Motor neuron (in vitro differentiated cells): ENCODE measurements around the gene INTS7. TPM values are rescaled to one million over a fixed set of nuclear protein-coding genes. Genes with fewer than 3 reads are reported as not detected.
"Not testable (repeated sequence)": the region's sequence is repeated elsewhere in the genome, so short reads cannot be mapped to it uniquely, and the experiment has no call there.

Source experiments
- ATAC-seq, 8 experiments: fragments of 200-7000 bp; cut with Tn5 transposase; replicated peaks in 6 of 8; 2 replicates each; pipeline ENCODE4 v1.8.0; 2021; ENCODE audit warnings: mild to moderate bottlenecking in 8 of 8, moderate library complexity in 8 of 8
- H3K27ac ChIP-seq, 2 donors: fragments of 250-450 bp; sonication (Bioruptor Pico); 2 replicates each; pipeline ENCODE4 v1.9.0; 2021; ENCODE audit warnings: antibody characterized with exemption in 2 of 2, mild to moderate bottlenecking in 2 of 2, moderate library complexity in 1 of 2
- H3K4me1 ChIP-seq, 2 donors: fragments of 250-450 bp; sonication (Bioruptor Pico); replicated peaks in 1 of 2; 2 replicates each; pipeline ENCODE4 v1.6.1; 2021; ENCODE audit warnings: antibody characterized with exemption in 2 of 2, mild to moderate bottlenecking in 2 of 2, moderate library complexity in 1 of 2
- H3K4me3 ChIP-seq, 5 donors: fragments of 250-450 bp; sonication (Bioruptor Pico); 2 replicates each; pipeline ENCODE4 v1.9.0; 2021; ENCODE audit warnings: antibody characterized with exemption in 5 of 5, mild to moderate bottlenecking in 5 of 5, moderate library complexity in 4 of 5
- WGBS, 10 experiments: fragments of 450-650 bp; shearing (Covaris generic); methylation state at CpG; one replicate each; pipeline ENCODE4 v1.0.0; 2022; 5-methylcytosine and 5-hydroxymethylcytosine counted together
- in situ Hi-C, 9 experiments: fragments of 400-800 bp; cut with MboI; loops; one replicate each; pipeline ENCODE4 v1.15.0; 2021; ENCODE audit warnings: low sequenced_read_pairs in 9 of 9, low pct_unique_long_range_greater_than_20kb in 2 of 9; ENCODE audit not compliant: unreplicated experiment in 9 of 9
- total RNA-seq, 8 experiments: library from RNA; unstranded; fragments of 300-600 nt; gene quantifications; 2 replicates each; pipeline versions ENCODE4 v1.2.3 to v1.2.4, GENCODE V29; 2022

The INTS7 gene
- total RNA-seq, 8 experiments from 2014 or later = 12.1 to 31.7 (median 13.8) TPM

GRCh38 chr1:211920602-211921226 is 114.6 kb downstream of the INTS7 start:
- WGBS, 10 experiments = 60 to 100% (median 89%) methylated on average over 1 to 4 of the region's 4 CpGs; no CpG with 5 or more reads in 5 of the 10 experiments
- Histone ChIP-seq H3K4me1 (no peaks in the 10 kb centered on the region), H3K4me3 (no peak overlapping the region), H3K27ac (no peak overlapping the region)
- in situ Hi-C loops = no loop called here
- no peak for ATAC-seq

GRCh38 chr1:211920141-211920572 is 115.2 kb downstream of the INTS7 start:
- WGBS, 10 experiments = 10 to 100% (median 74%) methylated on average over 1 to 3 of the region's 5 CpGs; no CpG with 5 or more reads in 2 of the 10 experiments
- no peaks in the 10 kb centered on the region for H3K4me1 ChIP-seq
- H3K27ac ChIP-seq = no peak overlapping the region
- peak in 1 of 8 experiments; percentile 23 for ATAC-seq
- H3K4me3 ChIP-seq = no peak overlapping the region
- in situ Hi-C loops = no loop called here

DNA sequence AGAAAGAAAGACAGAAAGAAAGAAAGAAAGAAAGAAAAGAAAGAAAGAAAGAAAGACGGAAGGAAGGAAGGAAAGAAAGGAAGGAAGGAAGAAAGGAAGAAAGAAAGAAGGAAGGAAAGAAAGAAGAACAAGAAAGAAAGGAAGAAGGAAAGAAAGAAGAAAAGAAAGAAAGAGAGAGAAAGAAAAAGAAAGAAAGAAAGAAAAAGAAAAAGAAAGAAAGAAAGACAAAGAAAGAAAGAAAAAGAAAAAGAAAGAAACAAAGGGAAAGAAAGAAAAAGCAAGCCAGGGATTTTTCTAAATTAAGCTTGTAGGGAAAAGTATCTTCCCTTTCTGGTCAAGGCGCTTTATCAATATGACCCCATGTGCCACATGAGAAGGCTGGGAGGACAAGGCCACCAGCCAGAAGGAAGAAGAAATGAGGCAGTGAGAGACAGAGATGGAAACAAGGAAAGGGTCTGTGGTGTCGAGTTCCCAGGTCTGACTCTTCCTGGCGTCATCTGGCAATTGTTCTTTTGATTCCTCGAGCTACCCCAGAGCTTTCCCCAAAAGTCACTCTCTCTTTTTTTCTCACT is 116.4 kb downstream of the INTS7 start:
- ATAC-seq = no peak
- in situ Hi-C loops = no loop called here
- 44 to 90% (median 79%) methylated on average over 4 to 5 of the region's 5 CpGs for WGBS, 10 experiments
- no peak overlapping the region for H3K27ac ChIP-seq
- no peaks in the 10 kb centered on the region for H3K4me1 ChIP-seq
- H3K4me3 ChIP-seq = no peak overlapping the region

GRCh38 chr1:211916458-211916857 is 118.9 kb downstream of the INTS7 start:
- 47 to 92% (median 73%) methylated on average over 1 to 3 of the region's 3 CpGs; no CpG with 5 or more reads in 3 of the 10 experiments for WGBS, 10 experiments
- H3K27ac ChIP-seq, H3K4me3 ChIP-seq, in situ Hi-C loops, ATAC-seq, H3K4me1 ChIP-seq: not testable (repeated sequence)

- in situ Hi-C loops = no loop called here
- 0 to 100% (median 60%) methylated on average over 1 to 2 of the region's 2 CpGs; no CpG with 5 or more reads in 3 of the 10 experiments for WGBS, 10 experiments
- no peak for ATAC-seq
- no peaks in the 10 kb centered on the region for H3K4me1 ChIP-seq
- H3K4me3 ChIP-seq = no peak overlapping the region
- H3K27ac ChIP-seq = no peak overlapping the region
Measured at GRCh38 chr1:211915924-211916323, 119.4 kb downstream of the INTS7 start.

- Histone ChIP-seq H3K4me1 (no peaks in the 10 kb centered on the region), H3K27ac (no peak overlapping the region), H3K4me3 (no peak overlapping the region)
- ATAC-seq = no peak
- in situ Hi-C loops = no loop called here
- WGBS, 10 experiments = 50 to 91% (median 83%) methylated on average over 1 to 13 of the region's 13 CpGs
Measured at GRCh38 chr1:211912844-211913432, 122.4 kb downstream of the INTS7 start.

DNA sequence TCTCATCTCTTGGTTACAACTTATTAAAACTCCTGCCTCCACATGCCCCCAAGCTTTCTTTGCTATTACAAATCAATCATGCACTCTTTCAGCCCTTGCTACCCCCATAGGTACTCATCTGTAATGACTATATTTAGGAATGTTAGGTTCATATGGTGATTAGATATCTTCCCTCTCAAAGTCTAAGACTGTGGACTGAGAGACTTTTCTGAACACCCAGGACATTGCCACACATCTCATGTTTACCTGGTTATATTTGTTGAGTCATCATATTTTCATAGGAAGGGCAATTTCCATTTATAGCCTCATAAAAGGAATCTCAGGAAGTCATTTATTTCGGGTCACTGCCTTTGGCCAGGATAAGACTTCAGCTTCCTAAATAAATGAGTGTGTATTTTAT is 123.3 kb downstream of the INTS7 start:
- H3K4me3 ChIP-seq = no peak overlapping the region
- in situ Hi-C loops = no loop called here
- ATAC-seq = no peak
- H3K4me1 ChIP-seq = no peaks in the 10 kb centered on the region
- no peak overlapping the region for H3K27ac ChIP-seq
- WGBS, 10 experiments = 22 to 86% (median 82%) methylated on average over 1 of the region's 1 CpG; no CpG with 5 or more reads in 5 of the 10 experiments

DNA sequence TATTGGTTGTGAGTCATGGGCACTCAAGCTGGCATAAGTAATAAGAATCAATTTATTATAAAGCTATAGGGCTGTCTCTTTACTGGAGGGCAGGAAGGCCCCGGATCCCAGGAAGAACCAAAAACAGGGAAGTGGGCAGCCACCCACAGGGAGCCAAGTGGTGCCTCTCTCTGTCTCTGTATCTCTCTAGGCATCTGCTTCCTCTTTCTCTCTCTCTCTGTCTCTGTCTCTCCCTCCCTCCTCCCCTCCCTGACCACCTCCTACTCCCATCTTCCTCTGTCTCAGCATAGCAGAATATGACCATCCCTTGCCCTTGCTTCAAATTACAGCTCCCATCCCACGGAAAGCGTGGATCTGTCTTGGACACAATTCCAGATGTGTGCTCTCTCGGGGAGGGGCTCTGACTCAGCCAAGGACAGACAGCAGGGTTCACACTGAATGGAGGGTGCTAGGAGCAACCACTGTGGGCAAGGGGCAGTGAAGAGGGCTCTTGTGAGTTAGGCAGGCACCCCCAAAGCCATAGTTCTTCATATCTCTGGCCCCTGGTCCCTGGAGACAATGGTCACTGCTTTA is 124.4 kb downstream of the INTS7 start:
- Histone ChIP-seq H3K27ac (no peak overlapping the region), H3K4me1 (no peaks in the 10 kb centered on the region), H3K4me3 (no peak overlapping the region)
- ATAC-seq = peak in 2 of 8 experiments; percentile 22 to 53
- in situ Hi-C loops = no loop called here
- 0 to 100% (median 80%) methylated on average over 1 to 4 of the region's 4 CpGs; no CpG with 5 or more reads in 5 of the 10 experiments for WGBS, 10 experiments

- ATAC-seq = no peak
- no peak overlapping the region for H3K27ac ChIP-seq
- WGBS, 10 experiments = 70 to 97% (median 83%) methylated on average over 1 to 7 of the region's 7 CpGs; no CpG with 5 or more reads in 3 of the 10 experiments
- no peaks in the 10 kb centered on the region for H3K4me1 ChIP-seq
- in situ Hi-C loops = no loop called here
- no peak overlapping the region for H3K4me3 ChIP-seq
Measured at GRCh38 chr1:211910113-211910884, 125.1 kb downstream of the INTS7 start.

DNA sequence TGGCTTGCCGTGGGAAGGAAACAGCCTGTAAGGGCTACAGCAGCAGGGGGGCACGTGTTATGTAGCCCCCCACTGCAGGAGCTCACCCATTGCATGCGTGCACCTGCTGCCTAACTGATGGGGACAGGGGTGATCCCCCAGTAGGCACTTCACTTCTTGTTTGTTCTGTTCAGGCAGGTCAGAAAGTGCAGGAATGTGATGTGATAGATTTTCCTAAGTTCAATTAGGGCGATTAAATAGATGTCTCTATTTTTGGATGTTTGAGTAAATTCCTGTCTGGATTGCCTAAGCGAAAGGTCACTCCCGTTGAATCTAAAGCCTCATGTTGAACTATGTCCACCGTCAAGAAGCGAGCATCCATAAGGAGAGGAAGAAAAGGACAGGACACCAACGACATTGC is 126.0 kb downstream of the INTS7 start:
- 48 to 87% (median 67%) methylated on average over 1 to 8 of the region's 9 CpGs; no CpG with 5 or more reads in 1 of the 10 experiments for WGBS, 10 experiments
- H3K4me3 ChIP-seq = no peak overlapping the region
- in situ Hi-C loops = no loop called here
- ATAC-seq = no peak
- H3K27ac ChIP-seq = no peak overlapping the region
- no peaks in the 10 kb centered on the region for H3K4me1 ChIP-seq

- ATAC-seq = no peak
- Histone ChIP-seq H3K4me3 (no peak overlapping the region), H3K4me1 (no peaks in the 10 kb centered on the region), H3K27ac (no peak overlapping the region)
- 0 to 83% (median 78%) methylated on average over 1 to 2 of the region's 2 CpGs; no CpG with 5 or more reads in 6 of the 10 experiments for WGBS, 10 experiments
- in situ Hi-C loops = no loop called here
Measured at GRCh38 chr1:211908951-211909350, 126.4 kb downstream of the INTS7 start.

- in situ Hi-C loops = no loop called here
Measured at GRCh38 chr1:211908453-211908852, 126.9 kb downstream of the INTS7 start.

More at GRCh38 chr1:211908453-211908852, 126.9 kb downstream of the INTS7 start:
- H3K4me3 ChIP-seq = no peak overlapping the region
- H3K27ac ChIP-seq = no peak overlapping the region
- 8 to 83% (median 60%) methylated on average over 1 to 2 of the region's 2 CpGs for WGBS, 10 experiments
- H3K4me1 ChIP-seq = no peaks in the 10 kb centered on the region
- ATAC-seq = peak in 1 of 8 experiments; percentile 49
